ENCODE results near the gene GEN1.

DNA sequence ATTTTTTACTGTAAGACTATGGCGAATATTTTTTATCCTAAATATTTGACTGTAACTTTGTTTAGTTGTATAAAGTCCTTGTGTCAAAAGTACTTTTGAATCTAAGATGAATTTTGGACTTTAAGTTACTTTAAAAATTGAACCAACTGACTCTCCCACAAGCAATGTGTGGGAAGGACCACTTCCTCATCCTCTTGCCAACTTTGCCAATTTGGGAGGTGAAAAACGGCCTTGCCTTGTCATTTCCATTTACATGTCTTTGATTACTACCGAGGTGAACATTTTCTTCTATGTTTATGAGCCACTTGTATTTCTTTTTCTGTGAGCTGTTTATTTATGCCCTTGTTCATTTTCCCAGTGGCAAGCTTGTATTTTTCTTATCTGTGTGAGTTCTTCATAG is 49.6 kb downstream of the GEN1 start:
- TF ChIP-seq, protein P1, sequence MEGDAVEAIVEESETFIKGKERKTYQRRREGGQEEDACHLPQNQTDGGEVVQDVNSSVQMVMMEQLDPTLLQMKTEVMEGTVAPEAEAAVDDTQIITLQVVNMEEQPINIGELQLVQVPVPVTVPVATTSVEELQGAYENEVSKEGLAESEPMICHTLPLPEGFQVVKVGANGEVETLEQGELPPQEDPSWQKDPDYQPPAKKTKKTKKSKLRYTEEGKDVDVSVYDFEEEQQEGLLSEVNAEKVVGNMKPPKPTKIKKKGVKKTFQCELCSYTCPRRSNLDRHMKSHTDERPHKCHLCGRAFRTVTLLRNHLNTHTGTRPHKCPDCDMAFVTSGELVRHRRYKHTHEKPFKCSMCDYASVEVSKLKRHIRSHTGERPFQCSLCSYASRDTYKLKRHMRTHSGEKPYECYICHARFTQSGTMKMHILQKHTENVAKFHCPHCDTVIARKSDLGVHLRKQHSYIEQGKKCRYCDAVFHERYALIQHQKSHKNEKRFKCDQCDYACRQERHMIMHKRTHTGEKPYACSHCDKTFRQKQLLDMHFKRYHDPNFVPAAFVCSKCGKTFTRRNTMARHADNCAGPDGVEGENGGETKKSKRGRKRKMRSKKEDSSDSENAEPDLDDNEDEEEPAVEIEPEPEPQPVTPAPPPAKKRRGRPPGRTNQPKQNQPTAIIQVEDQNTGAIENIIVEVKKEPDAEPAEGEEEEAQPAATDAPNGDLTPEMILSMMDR (IDR thresholded peaks at IDR 0.05) = no peak
- no peak for TF ChIP-seq POLR2A (IDR thresholded peaks at IDR 0.05)
